ENCODE results near the gene ANXA1.
"Not testable (repeated sequence)": the region's sequence is repeated elsewhere in the genome, so short reads cannot be mapped to it uniquely, and the experiment has no call there.

ANXA1 gene

GRCh38 chr9:73170185-73170957 lies 18.7 kb downstream of the ANXA1 start:
- DNase-seq = no peak

- DNase-seq = no peak
These were observed 21.2 kb downstream of the ANXA1 start for GRCh38 chr9:73172901-73173215.

- no peak for DNase-seq
These were observed 22.1 kb downstream of the ANXA1 start for GRCh38 chr9:73173557-73174329.

GRCh38 chr9:73174330-73174980 lies 22.8 kb downstream of the ANXA1 start:
- no peak for DNase-seq

GRCh38 chr9:73176450-73176875 lies 24.8 kb downstream of the ANXA1 start:
- no peak for DNase-seq

GRCh38 chr9:73178044-73178443 lies 26.4 kb downstream of the ANXA1 start:
- DNase-seq = no peak

- DNase-seq = no peak
These were observed 27.9 kb downstream of the ANXA1 start for GRCh38 chr9:73179589-73179988.

GRCh38 chr9:73180403-73180802 lies 28.7 kb downstream of the ANXA1 start:
- DNase-seq = no peak

GRCh38 chr9:73182928-73183327 lies 31.3 kb downstream of the ANXA1 start:
- DNase-seq = no peak

- DNase-seq = no peak
These were observed 31.8 kb downstream of the ANXA1 start for GRCh38 chr9:73183428-73183827.

GRCh38 chr9:73183917-73184861 lies 32.5 kb downstream of the ANXA1 start:
- DNase-seq = no peak

GRCh38 chr9:73191109-73191508 lies 39.4 kb downstream of the ANXA1 start:
- not testable (repeated sequence) for DNase-seq

GRCh38 chr9:73194284-73194683 lies 42.6 kb downstream of the ANXA1 start:
- no peak for DNase-seq

GRCh38 chr9:73199448-73199847 lies 47.8 kb downstream of the ANXA1 start:
- no peak for DNase-seq

GRCh38 chr9:73199886-73200285 lies 48.2 kb downstream of the ANXA1 start:
- DNase-seq = no peak

GRCh38 chr9:73200694-73201452 lies 49.2 kb downstream of the ANXA1 start:
- DNase-seq = no peak

- no peak for DNase-seq
These were observed 51.3 kb downstream of the ANXA1 start for GRCh38 chr9:73202980-73203379.

GRCh38 chr9:73204936-73205335 lies 53.3 kb downstream of the ANXA1 start:
- no peak for DNase-seq

GRCh38 chr9:73206851-73207250 lies 55.2 kb downstream of the ANXA1 start:
- DNase-seq = no peak

- no peak for DNase-seq
These were observed 59.4 kb downstream of the ANXA1 start for GRCh38 chr9:73210886-73211666.

- no peak for DNase-seq
These were observed 61.6 kb downstream of the ANXA1 start for GRCh38 chr9:73213300-73213699.
